Uterus (tissue), 2 donors: ENCODE data around the gene SH3TC1.

Source experiments
- POLR2A ChIP-seq, 2 donors: fragments of 450-650 bp; IDR thresholded peaks; one replicate each; pipeline ENCODE4 v1.6.1; 2016; ENCODE audit warnings: antibody characterized with exemption in 2 of 2, mild to moderate bottlenecking in 1 of 2, moderate library complexity in 1 of 2
- TF ChIP-seq, protein P1 (sequence below), 4 experiments: fragments of 200-600 bp in 2 of 4; fragments of 450-650 bp in 2 of 4; sonication (generic) in 2 of 4; IDR thresholded peaks; one replicate each; pipeline ENCODE4 v1.5.1; 2016 to 2019; ENCODE audit warnings: antibody characterized with exemption in 4 of 4, mild to moderate bottlenecking in 2 of 4, moderate library complexity in 1 of 4

DNA sequence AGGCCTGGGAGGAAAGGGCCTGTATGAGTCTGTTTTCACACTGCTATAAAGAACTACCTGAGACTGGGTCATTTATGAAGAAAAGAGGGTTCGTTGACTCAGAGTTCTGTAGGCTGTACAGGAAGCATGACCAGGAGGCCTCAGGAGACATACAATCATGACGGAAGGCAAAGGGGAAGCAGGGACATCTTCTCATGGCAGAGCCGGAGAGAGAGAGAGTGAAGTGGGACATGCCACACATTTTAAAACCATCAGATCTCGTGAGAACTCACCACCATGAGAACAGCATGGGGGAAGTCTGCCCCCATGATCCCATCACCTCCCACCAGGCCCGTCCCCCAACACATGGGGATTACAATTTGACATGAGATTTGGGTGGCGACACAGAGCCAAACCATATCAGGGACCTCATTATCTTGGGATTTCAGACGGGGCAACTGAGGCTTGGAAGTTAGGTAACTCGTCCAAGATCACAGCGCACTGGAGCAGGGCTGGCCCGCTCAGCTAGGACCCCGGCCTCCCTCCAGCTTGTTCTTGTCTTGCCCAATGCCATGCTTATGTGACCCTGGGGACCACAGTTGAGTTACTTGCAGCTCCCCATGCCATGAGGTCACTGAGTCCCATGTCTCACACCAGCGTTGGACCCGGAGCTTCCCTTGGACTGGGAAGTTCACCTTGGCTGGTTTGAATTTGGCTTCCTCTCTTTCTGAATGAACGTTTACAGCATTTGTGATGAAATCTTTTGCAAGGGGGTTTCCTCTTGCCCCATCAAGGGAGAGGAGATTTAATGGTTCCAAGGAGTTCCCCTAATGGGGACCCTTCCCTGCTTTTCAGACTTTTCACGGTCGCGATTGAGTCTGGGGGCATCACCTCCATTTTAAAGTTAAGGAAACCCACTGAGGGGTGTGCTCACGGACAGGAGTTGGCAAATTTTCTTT lies 88.5 kb downstream of the SH3TC1 start:
- TF ChIP-seq, protein P1, sequence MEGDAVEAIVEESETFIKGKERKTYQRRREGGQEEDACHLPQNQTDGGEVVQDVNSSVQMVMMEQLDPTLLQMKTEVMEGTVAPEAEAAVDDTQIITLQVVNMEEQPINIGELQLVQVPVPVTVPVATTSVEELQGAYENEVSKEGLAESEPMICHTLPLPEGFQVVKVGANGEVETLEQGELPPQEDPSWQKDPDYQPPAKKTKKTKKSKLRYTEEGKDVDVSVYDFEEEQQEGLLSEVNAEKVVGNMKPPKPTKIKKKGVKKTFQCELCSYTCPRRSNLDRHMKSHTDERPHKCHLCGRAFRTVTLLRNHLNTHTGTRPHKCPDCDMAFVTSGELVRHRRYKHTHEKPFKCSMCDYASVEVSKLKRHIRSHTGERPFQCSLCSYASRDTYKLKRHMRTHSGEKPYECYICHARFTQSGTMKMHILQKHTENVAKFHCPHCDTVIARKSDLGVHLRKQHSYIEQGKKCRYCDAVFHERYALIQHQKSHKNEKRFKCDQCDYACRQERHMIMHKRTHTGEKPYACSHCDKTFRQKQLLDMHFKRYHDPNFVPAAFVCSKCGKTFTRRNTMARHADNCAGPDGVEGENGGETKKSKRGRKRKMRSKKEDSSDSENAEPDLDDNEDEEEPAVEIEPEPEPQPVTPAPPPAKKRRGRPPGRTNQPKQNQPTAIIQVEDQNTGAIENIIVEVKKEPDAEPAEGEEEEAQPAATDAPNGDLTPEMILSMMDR (IDR thresholded peaks at IDR 0.05): no peak
- TF ChIP-seq POLR2A (IDR thresholded peaks at IDR 0.05): no peak
